ENCODE data around the gene PACSIN2.

Gene PACSIN2

DNA sequence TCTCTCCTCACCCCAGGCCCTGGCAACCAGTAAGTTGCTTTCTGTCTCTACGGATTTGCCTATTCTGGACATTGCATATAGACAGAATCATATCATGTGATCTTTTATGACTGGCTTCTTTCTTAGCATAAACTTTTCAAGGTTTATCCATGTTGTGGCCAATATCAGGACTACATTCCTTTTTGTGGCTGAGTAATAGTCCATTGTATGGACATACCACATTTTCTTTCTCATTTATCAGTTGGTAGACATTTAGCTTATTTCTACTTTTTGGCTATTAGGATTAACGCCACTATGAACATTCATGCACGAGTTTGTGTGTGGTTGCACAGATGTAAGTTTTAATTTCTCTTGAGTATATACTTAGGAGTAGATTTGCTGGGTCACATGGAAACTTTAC is 193.6 kb downstream of the PACSIN2 start:
- no peak for DNase-seq (ENCODE audit: low read depth, low spot score)

- peak; percentile 16 for DNase-seq (ENCODE audit: low read depth, low spot score)
Observed at GRCh38 chr22:42820045-42820763, 194.7 kb downstream of the PACSIN2 start.

Measured in brain pericyte (primary cell).